ENCODE measurements around the gene AHR. TPM values are rescaled to one million over a fixed set of nuclear protein-coding genes. Genes with fewer than 3 reads are reported as not detected.

The AHR gene
- total RNA-seq, 2 donors from 2014 or later, result 5.6 to 6.0 TPM

DNA sequence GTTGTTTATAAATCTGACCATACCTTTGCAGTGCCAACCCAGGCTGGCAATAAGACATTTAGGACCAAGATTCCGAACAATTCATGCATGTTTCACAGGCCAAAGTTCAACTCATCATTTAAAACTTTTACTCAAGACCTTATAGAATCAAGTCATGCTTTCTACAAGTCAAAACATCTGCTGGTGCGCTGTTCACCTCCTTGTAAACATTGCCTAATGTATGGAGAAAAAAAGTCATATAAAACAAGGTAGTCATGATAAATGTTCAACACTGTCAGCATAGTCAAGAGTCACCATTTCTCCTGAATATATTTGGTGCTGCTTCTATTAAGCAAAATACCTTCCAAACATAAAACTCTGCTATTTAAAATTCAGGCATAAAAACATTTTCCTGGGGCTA lies 42.1 kb upstream of the AHR start:
- Mint-ChIP-seq H3K9me3 (no peaks in the 10 kb centered on the region), H3K27ac (no peak overlapping the region)
- WGBS, 2 experiments (ENCODE audit: insufficient coverage in 1 of 2, insufficient read length in 1 of 2), result 68 to 75% methylated on average over 1 to 2 of the region's 2 CpGs

GRCh38 chr7:17266565-17266964 lies 31.9 kb upstream of the AHR start:
- Histone ChIP-seq H3K36me3 (ENCODE audit: control insufficient read depth, insufficient read depth, low read length) (no peaks in the 10 kb centered on the region), H3K27me3 (ENCODE audit: control insufficient read depth, insufficient read depth, low read length, poor library complexity, severe bottlenecking) (no peaks in the 10 kb centered on the region), H3K27ac (ENCODE audit: low read depth, low read length) (no peak overlapping the region), H3K4me1 (ENCODE audit: control insufficient read depth, insufficient read depth, low read length) (no peaks in the 10 kb centered on the region), H3K4me3 (ENCODE audit: low read length) (no peak overlapping the region), H3K9me3 (ENCODE audit: control insufficient read depth, low read length) (peaks cover 45% of the 10 kb centered on the region), H3K9ac (ENCODE audit: extremely low read depth, low read length, poor library complexity, severe bottlenecking) (no peak overlapping the region)
- DNase-seq, result no peak
- H3K27ac Mint-ChIP-seq, result no peak overlapping the region
- no peak overlapping the region for H3K4me3 Mint-ChIP-seq
- no peaks in the 10 kb centered on the region for H3K27me3 Mint-ChIP-seq (ENCODE audit: insufficient read depth)
- H3K36me3 Mint-ChIP-seq (ENCODE audit: low read depth), result no peaks in the 10 kb centered on the region
- H3K9me3 Mint-ChIP-seq, result peaks cover 38% of the 10 kb centered on the region
- TF ChIP-seq, protein P1, sequence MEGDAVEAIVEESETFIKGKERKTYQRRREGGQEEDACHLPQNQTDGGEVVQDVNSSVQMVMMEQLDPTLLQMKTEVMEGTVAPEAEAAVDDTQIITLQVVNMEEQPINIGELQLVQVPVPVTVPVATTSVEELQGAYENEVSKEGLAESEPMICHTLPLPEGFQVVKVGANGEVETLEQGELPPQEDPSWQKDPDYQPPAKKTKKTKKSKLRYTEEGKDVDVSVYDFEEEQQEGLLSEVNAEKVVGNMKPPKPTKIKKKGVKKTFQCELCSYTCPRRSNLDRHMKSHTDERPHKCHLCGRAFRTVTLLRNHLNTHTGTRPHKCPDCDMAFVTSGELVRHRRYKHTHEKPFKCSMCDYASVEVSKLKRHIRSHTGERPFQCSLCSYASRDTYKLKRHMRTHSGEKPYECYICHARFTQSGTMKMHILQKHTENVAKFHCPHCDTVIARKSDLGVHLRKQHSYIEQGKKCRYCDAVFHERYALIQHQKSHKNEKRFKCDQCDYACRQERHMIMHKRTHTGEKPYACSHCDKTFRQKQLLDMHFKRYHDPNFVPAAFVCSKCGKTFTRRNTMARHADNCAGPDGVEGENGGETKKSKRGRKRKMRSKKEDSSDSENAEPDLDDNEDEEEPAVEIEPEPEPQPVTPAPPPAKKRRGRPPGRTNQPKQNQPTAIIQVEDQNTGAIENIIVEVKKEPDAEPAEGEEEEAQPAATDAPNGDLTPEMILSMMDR (conservative IDR thresholded peaks at IDR 0.05), result no peak
- no peaks in the 10 kb centered on the region for H3K4me1 Mint-ChIP-seq

More for the DNA sequence above, 42.1 kb upstream of the AHR start:
- peaks cover 4% of the 10 kb centered on the region for H3K9me3 ChIP-seq (ENCODE audit: control insufficient read depth, low read length)
- TF ChIP-seq, protein P1 (conservative IDR thresholded peaks at IDR 0.05), result no peak
- no peak overlapping the region for H3K27ac ChIP-seq (ENCODE audit: low read depth, low read length)
- no peaks in the 10 kb centered on the region for H3K27me3 ChIP-seq (ENCODE audit: control insufficient read depth, insufficient read depth, low read length, poor library complexity, severe bottlenecking)
- Mint-ChIP-seq H3K36me3 (ENCODE audit: low read depth) (no peaks in the 10 kb centered on the region), H3K27me3 (ENCODE audit: insufficient read depth) (no peaks in the 10 kb centered on the region), H3K4me1 (no peaks in the 10 kb centered on the region), H3K4me3 (no peak overlapping the region)
- no peak overlapping the region for H3K9ac ChIP-seq (ENCODE audit: extremely low read depth, low read length, poor library complexity, severe bottlenecking)
- no peaks in the 10 kb centered on the region for H3K36me3 ChIP-seq (ENCODE audit: control insufficient read depth, insufficient read depth, low read length)
- no peak for DNase-seq
- H3K4me1 ChIP-seq (ENCODE audit: control insufficient read depth, insufficient read depth, low read length), result no peaks in the 10 kb centered on the region
- H3K4me3 ChIP-seq (ENCODE audit: low read length), result no peak overlapping the region

DNA sequence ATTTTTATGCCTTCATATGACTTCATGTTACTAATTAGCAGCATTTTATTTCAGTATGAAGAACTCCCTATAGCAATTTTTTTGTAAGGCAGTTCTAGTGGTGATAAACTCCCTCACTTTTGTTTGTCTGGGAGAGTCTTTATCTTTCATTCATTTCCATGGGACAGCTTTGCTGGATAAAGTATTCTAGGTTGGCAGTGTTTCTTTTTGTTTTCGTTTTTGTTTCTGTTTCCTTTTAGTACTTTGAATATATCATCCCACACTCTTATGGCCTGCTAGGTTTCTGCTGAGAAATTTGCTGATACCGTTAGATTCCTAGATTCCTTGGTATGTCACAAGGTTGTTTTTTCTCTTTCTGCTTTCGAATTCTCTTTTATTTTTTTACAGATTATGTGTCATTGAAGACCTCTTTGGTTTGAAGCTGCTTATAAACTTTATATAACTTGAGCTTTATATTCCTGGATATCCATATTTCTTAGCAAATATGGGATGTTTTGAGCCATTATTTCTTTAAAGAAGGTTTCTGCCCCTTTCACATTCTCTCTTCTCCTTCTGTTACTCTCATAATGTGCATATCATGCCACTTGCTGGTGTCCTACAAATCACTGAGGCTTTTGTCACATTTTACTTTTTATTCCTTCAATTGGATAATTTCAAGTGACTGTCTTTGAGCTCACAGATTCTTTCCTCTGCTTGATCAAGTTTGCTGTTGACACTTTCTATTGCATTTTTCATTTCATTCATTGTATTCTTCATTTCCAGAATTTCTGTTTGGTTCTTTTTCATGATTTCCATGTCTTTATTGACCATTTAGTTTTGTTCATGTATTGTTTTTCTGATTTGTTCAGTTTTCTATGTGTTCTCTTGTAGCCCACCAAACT lies 28.9 kb upstream of the AHR start:
- Histone ChIP-seq H3K9ac (ENCODE audit: extremely low read depth, low read length, poor library complexity, severe bottlenecking) (no peak overlapping the region), H3K4me3 (ENCODE audit: low read length) (no peak overlapping the region), H3K4me1 (ENCODE audit: control insufficient read depth, insufficient read depth, low read length) (no peaks in the 10 kb centered on the region), H3K9me3 (ENCODE audit: control insufficient read depth, low read length) (peaks cover 45% of the 10 kb centered on the region), H3K27ac (ENCODE audit: low read depth, low read length) (no peak overlapping the region), H3K27me3 (ENCODE audit: control insufficient read depth, insufficient read depth, low read length, poor library complexity, severe bottlenecking) (no peaks in the 10 kb centered on the region), H3K36me3 (ENCODE audit: control insufficient read depth, insufficient read depth, low read length) (no peaks in the 10 kb centered on the region)
- Mint-ChIP-seq H3K36me3 (ENCODE audit: low read depth) (no peaks in the 10 kb centered on the region), H3K4me1 (no peaks in the 10 kb centered on the region), H3K9me3 (peaks cover 38% of the 10 kb centered on the region), H3K27me3 (ENCODE audit: insufficient read depth) (no peaks in the 10 kb centered on the region), H3K4me3 (no peak overlapping the region), H3K27ac (no peak overlapping the region)
- DNase-seq, result no peak
- TF ChIP-seq, protein P1 (conservative IDR thresholded peaks at IDR 0.05), result no peak
- WGBS, 2 experiments (ENCODE audit: insufficient coverage in 1 of 2, insufficient read length in 1 of 2), result 69 to 86% methylated on average over 1 to 3 of the region's 3 CpGs
